K562 (cell line): ENCODE measurements around the gene MMP23B. TPM values are rescaled to one million over a fixed set of nuclear protein-coding genes. Genes with fewer than 3 reads are reported as not detected.

Experiments used
- BHLHE40 ChIP-seq: IDR thresholded peaks from 2 replicates; pipeline ENCODE4 v1.6.1; 2011; ENCODE audit warnings: low read length, improper control_type of control experiment
- GATAD2B ChIP-seq: fragments of 450-650 bp; IDR thresholded peaks from 2 replicates; pipeline ENCODE4 v1.6.1; 2017; ENCODE audit warnings: mild to moderate bottlenecking, borderline replicate concordance
- KDM2B ChIP-seq: fragments of 250-450 bp; sonication (Bioruptor Pico); IDR thresholded peaks from 2 replicates; pipeline ENCODE4 v1.8.0; 2021; ENCODE audit warnings: mild to moderate bottlenecking, moderate library complexity
- KLF13 ChIP-seq: fragments of 450-650 bp; IDR thresholded peaks from 2 replicates; pipeline ENCODE4 v1.6.1; 2016; ENCODE audit warnings: missing genetic modification characterization, low read depth, mild to moderate bottlenecking, missing compliant biosample characterization, moderate library complexity, borderline replicate concordance
- NR4A1 ChIP-seq, 2 experiments: fragments of 250-450 bp in 1 of 2; fragments of 450-650 bp in 1 of 2; sonication (Bioruptor Pico) in 1 of 2; IDR thresholded peaks; 2 replicates each; pipeline versions ENCODE4 v1.4.0 to v1.6.1; 2016 to 2020; ENCODE audit warnings: mild to moderate bottlenecking in 2 of 2, missing compliant biosample characterization in 1 of 2, missing genetic modification characterization in 1 of 2, moderate library complexity in 1 of 2
- PCBP2 ChIP-seq: fragments of 200-400 bp; formaldehyde crosslinking; IDR thresholded peaks from 2 replicates; pipeline ENCODE4 v1.6.1; 2018; ENCODE audit warnings: low read length, low read depth, mild to moderate bottlenecking, moderate library complexity; ENCODE audit not compliant: poor library complexity, severe bottlenecking
- POLR2A ChIP-seq: fragments of 450-650 bp; conservative IDR thresholded peaks from 2 replicates; pipeline ENCODE4 v1.6.1; 2016
- RBBP5 ChIP-seq: fragments of 200-600 bp; sonication (generic); IDR thresholded peaks from 2 replicates; pipeline ENCODE4 v1.6.1; 2012; ENCODE audit warnings: borderline replicate concordance, mild to moderate bottlenecking, low read length, control low read depth, inconsistent platforms; ENCODE audit not compliant: insufficient read depth, poor library complexity, severe bottlenecking
- SP2 ChIP-seq: IDR thresholded peaks from 2 replicates; pipeline ENCODE4 v1.6.1; 2011; ENCODE audit warnings: mild to moderate bottlenecking, low read depth, low read length, moderate library complexity; ENCODE audit not compliant: poor library complexity, severe bottlenecking; ENCODE audit errors: extremely low read depth
- ZNF263 ChIP-seq: sonication (generic); formaldehyde crosslinking; IDR thresholded peaks from 2 replicates; pipeline ENCODE4 v1.8.0; 2022; ENCODE audit warnings: mild to moderate bottlenecking, missing genetic modification reagents, borderline replicate concordance
- ZNF311 ChIP-seq: fragments of 250-450 bp; sonication (Bioruptor Pico); IDR thresholded peaks from 2 replicates; pipeline ENCODE4 v1.4.0; 2020; ENCODE audit warnings: mild to moderate bottlenecking, moderate library complexity
- ZNF695 ChIP-seq: fragments of 450-650 bp; formaldehyde crosslinking; IDR thresholded peaks from 2 replicates; pipeline ENCODE4 v1.4.0; 2020; ENCODE audit warnings: mild to moderate bottlenecking, moderate library complexity
- ZNF764 ChIP-seq: fragments of 250-450 bp; sonication (Bioruptor Pico); IDR thresholded peaks from 2 replicates; pipeline ENCODE4 v1.4.0; 2020; ENCODE audit warnings: low read depth, mild to moderate bottlenecking, moderate library complexity
- polyA plus RNA-seq, 8 experiments: library from polyadenylated mRNA; depleted of rRNA in 4 of 8; stranded (reverse) in 5 of 8; unstranded in 3 of 8; fragments of >200 nt; fragmentation: Nextera tagmentation in 2 of 8; fragmentation: Illumina TruSeq in 1 of 8; extraction: Ambion mirVana in 2 of 8; extraction: Trizol in 1 of 8; gene quantifications; 2 replicates each; pipeline versions ENCODE4 v1.2.1 to v1.2.3, GENCODE V29; 2011 to 2014; ENCODE audit warnings: inconsistent platforms in 1 of 8, missing spikeins in 1 of 8
- total RNA-seq, 7 experiments: library from RNA; depleted of rRNA in 6 of 7; stranded (reverse); fragments of >200 nt in 6 of 7; fragmentation: Illumina TruSeq in 2 of 7; extraction: Trizol in 2 of 7; gene quantifications; 2 replicates each; pipeline versions ENCODE4 v1.2.1 to v1.2.3, GENCODE V29; 2011 to 2021; ENCODE audit warnings: low replicate concordance in 1 of 7
- TF ChIP-seq, protein P1 (sequence below): fragments of 450-650 bp; formaldehyde crosslinking; IDR thresholded peaks from 2 replicates; pipeline ENCODE4 v1.4.0; 2020; ENCODE audit warnings: mild to moderate bottlenecking, moderate library complexity
- TF ChIP-seq, protein P2 (sequence below): fragments of 250-450 bp; sonication (Bioruptor Pico); IDR thresholded peaks from 2 replicates; pipeline ENCODE4 v1.4.0; 2020; ENCODE audit warnings: mild to moderate bottlenecking, moderate library complexity
- TF ChIP-seq, protein P3 (sequence below), 3 experiments: IDR thresholded peaks in 2 of 3; conservative IDR thresholded peaks in 1 of 3; 2 replicates each; pipeline ENCODE4 v1.5.1; 2011 to 2012; ENCODE audit warnings: low read length in 3 of 3, mild to moderate bottlenecking in 3 of 3, control low read depth in 2 of 3, improper control_type of control experiment in 1 of 3, inconsistent platforms in 1 of 3, low read depth in 1 of 3, mixed read lengths in 1 of 3, moderate library complexity in 1 of 3; ENCODE audit not compliant: insufficient read depth in 2 of 3
- TF ChIP-seq, protein P4 (sequence below), 2 experiments: fragments of 450-650 bp; IDR thresholded peaks; 2 replicates each; pipeline ENCODE4 v1.6.1; 2016

MMP23B gene
- total and polyA plus RNA-seq, 9 of the 15 experiments (the other 6 are each of a cell fraction or from before 2014, with no cell fraction given): 0.28 to 1.2 (median 0.41) TPM; not detected in 5

DNA sequence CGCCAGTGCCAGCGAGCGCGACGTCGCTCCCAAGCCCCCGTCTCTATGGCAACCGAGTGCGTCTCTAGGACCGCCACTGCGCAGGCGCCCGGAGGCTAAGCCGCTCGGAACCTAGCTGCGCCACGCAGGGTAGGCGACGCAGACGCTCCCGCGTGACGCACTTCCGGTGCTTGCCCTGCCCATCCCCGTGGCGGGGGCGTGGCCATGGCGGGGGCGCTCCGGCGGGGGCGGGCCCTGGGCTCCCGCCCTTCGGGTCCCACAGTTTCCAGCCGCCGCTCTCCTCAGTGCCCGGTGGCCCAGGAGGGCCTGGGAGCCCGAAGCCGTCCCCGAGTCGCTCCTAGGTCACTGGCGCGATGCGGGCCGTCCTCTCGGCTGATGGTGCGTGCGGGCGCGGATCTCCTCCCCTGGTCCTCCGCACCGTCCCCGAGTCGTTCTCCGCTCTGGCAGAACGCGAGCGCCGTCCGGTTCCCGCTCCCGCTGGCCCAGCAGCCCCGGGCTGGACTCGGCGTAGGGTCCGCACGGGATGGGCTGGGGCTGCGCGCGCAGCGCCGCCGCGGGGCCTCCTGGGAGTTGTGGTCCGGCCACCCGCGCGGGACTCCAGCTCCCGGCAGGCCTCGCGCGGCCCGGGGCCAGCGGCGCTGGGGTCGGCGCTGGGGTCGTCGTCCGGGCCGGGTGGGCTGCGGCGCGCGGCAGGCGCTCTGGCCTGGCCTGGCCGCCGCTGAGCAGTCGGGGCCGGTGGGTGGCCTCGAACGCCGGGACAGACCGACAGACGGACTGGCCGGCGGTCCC lies 16.5 kb upstream of the MMP23B start, which contains the start of gene MIB2 (continued):
- TF ChIP-seq PCBP2 (no peak), KLF13 (tag) (peak; percentile 53; the same call in 1 of the 2 replicates), ZNF263 (no peak), ZNF311 (CRISPR knock-in tag) (no peak), GATAD2B (peak; percentile 99), ZNF764 (no peak), RBBP5 (peak; percentile 83), NR4A1 (CRISPR knock-in tag; IDR thresholded peaks at IDR 0.05) (no peak), NR4A1 (tag; IDR thresholded peaks at IDR 0.05) (no peak), POLR2A (peak; percentile 98), ZNF695 (CRISPR knock-in tag) (no peak), KDM2B (CRISPR knock-in tag) (0 out of 2 replicates have a peak, but pooled peaks have one; percentile 13), SP2 (peak; percentile 9), BHLHE40 (peak; percentile 78)
- TF ChIP-seq, protein P1, sequence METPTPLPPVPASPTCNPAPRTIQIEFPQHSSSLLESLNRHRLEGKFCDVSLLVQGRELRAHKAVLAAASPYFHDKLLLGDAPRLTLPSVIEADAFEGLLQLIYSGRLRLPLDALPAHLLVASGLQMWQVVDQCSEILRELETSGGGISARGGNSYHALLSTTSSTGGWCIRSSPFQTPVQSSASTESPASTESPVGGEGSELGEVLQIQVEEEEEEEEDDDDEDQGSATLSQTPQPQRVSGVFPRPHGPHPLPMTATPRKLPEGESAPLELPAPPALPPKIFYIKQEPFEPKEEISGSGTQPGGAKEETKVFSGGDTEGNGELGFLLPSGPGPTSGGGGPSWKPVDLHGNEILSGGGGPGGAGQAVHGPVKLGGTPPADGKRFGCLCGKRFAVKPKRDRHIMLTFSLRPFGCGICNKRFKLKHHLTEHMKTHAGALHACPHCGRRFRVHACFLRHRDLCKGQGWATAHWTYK (CRISPR knock-in tag): peak; percentile 12; the same call in 1 of the 2 replicates
- TF ChIP-seq, protein P2, sequence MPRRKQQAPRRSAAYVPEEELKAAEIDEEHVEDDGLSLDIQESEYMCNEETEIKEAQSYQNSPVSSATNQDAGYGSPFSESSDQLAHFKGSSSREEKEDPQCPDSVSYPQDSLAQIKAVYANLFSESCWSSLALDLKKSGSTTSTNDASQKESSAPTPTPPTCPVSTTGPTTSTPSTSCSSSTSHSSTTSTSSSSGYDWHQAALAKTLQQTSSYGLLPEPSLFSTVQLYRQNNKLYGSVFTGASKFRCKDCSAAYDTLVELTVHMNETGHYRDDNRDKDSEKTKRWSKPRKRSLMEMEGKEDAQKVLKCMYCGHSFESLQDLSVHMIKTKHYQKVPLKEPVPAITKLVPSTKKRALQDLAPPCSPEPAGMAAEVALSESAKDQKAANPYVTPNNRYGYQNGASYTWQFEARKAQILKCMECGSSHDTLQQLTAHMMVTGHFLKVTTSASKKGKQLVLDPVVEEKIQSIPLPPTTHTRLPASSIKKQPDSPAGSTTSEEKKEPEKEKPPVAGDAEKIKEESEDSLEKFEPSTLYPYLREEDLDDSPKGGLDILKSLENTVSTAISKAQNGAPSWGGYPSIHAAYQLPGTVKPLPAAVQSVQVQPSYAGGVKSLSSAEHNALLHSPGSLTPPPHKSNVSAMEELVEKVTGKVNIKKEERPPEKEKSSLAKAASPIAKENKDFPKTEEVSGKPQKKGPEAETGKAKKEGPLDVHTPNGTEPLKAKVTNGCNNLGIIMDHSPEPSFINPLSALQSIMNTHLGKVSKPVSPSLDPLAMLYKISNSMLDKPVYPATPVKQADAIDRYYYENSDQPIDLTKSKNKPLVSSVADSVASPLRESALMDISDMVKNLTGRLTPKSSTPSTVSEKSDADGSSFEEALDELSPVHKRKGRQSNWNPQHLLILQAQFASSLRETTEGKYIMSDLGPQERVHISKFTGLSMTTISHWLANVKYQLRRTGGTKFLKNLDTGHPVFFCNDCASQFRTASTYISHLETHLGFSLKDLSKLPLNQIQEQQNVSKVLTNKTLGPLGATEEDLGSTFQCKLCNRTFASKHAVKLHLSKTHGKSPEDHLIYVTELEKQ (CRISPR knock-in tag): no peak
- TF ChIP-seq, protein P3, sequence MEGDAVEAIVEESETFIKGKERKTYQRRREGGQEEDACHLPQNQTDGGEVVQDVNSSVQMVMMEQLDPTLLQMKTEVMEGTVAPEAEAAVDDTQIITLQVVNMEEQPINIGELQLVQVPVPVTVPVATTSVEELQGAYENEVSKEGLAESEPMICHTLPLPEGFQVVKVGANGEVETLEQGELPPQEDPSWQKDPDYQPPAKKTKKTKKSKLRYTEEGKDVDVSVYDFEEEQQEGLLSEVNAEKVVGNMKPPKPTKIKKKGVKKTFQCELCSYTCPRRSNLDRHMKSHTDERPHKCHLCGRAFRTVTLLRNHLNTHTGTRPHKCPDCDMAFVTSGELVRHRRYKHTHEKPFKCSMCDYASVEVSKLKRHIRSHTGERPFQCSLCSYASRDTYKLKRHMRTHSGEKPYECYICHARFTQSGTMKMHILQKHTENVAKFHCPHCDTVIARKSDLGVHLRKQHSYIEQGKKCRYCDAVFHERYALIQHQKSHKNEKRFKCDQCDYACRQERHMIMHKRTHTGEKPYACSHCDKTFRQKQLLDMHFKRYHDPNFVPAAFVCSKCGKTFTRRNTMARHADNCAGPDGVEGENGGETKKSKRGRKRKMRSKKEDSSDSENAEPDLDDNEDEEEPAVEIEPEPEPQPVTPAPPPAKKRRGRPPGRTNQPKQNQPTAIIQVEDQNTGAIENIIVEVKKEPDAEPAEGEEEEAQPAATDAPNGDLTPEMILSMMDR (IDR thresholded peaks at IDR 0.05 in 2 of 3, conservative IDR thresholded peaks at IDR 0.05 in 1 of 3; ENCODE audit: insufficient read depth in 2 of 3, low read depth in 1 of 3, low read length in 3 of 3): 0 out of 6 replicates have a peak, but pooled peaks of 1 of the 3 experiments have one; percentile 3
- TF ChIP-seq, protein P4, sequence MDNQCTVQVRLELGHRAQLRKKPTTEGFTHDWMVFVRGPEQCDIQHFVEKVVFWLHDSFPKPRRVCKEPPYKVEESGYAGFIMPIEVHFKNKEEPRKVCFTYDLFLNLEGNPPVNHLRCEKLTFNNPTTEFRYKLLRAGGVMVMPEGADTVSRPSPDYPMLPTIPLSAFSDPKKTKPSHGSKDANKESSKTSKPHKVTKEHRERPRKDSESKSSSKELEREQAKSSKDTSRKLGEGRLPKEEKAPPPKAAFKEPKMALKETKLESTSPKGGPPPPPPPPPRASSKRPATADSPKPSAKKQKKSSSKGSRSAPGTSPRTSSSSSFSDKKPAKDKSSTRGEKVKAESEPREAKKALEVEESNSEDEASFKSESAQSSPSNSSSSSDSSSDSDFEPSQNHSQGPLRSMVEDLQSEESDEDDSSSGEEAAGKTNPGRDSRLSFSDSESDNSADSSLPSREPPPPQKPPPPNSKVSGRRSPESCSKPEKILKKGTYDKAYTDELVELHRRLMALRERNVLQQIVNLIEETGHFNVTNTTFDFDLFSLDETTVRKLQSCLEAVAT (IDR thresholded peaks at IDR 0.05): peak; percentile 46 to 54; a peak in 2 of 4 replicates
